Mammary epithelial cell (primary cell): ENCODE data around the gene EML5.

ENCODE experiments used
- EZH2 ChIP-seq: IDR thresholded peaks from 2 replicates; pipeline ENCODE4 v1.6.1; 2012; ENCODE audit warnings: low read length, inconsistent platforms, borderline replicate concordance
- TF ChIP-seq, protein P1 (sequence below), 2 donors: IDR thresholded peaks in 1 of 2; conservative IDR thresholded peaks in 1 of 2; 2 replicates each; pipeline ENCODE4 v1.5.1; 2011 to 2012; ENCODE audit warnings: inconsistent platforms in 2 of 2, low read length in 2 of 2, mild to moderate bottlenecking in 2 of 2, control low read depth in 1 of 2, low read depth in 1 of 2; ENCODE audit not compliant: insufficient read depth in 1 of 2; ENCODE audit errors: extremely low read depth in 1 of 2

DNA sequence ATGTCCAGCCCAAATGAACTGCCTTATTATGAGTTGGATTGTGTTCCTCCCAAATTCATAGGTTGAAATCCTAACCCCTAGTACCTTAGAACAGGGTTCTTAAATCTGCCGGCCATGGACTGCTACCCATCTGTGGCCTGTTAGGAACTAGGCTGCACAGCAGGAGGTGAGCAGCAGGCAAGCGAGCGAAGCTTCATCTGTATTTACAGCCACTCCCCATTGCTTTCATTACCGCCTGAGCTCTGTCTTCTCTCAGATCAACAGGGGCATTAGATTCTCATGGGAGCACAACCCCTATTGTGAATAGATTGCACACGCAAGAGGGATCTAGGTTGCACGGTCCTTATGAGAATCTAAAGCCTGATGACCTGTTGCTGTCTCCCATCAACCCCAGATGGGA is 9.8 kb upstream of the EML5 start:
- TF ChIP-seq, protein P1, sequence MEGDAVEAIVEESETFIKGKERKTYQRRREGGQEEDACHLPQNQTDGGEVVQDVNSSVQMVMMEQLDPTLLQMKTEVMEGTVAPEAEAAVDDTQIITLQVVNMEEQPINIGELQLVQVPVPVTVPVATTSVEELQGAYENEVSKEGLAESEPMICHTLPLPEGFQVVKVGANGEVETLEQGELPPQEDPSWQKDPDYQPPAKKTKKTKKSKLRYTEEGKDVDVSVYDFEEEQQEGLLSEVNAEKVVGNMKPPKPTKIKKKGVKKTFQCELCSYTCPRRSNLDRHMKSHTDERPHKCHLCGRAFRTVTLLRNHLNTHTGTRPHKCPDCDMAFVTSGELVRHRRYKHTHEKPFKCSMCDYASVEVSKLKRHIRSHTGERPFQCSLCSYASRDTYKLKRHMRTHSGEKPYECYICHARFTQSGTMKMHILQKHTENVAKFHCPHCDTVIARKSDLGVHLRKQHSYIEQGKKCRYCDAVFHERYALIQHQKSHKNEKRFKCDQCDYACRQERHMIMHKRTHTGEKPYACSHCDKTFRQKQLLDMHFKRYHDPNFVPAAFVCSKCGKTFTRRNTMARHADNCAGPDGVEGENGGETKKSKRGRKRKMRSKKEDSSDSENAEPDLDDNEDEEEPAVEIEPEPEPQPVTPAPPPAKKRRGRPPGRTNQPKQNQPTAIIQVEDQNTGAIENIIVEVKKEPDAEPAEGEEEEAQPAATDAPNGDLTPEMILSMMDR (conservative IDR thresholded peaks at IDR 0.05 in 1 of 2, IDR thresholded peaks at IDR 0.05 in 1 of 2; ENCODE audit: extremely low read depth in 1 of 2, insufficient read depth in 1 of 2, low read depth in 1 of 2, low read length in 2 of 2), result no peak
- no peak for TF ChIP-seq EZH2
